Mucosa of descending colon (tissue), 3 donors: ENCODE data around the gene IL5. TPM values are rescaled to one million over a fixed set of nuclear protein-coding genes. Genes with fewer than 3 reads are reported as not detected.

Experiments
- ATAC-seq: fragments of 200-7000 bp; cut with Tn5 transposase; one replicate; pipeline ENCODE4 v1.9.1; 2020; ENCODE audit warnings: mild to moderate bottlenecking, moderate library complexity
- DNase-seq, 3 donors: peaks; one replicate each; pipeline ENCODE4 v3.0.0-alpha.2; 2020
- H3K36me3 ChIP-seq: fragments of 200-600 bp; one replicate; pipeline ENCODE4 v1.8.0; 2021; ENCODE audit warnings: low read depth, mild to moderate bottlenecking
- H3K4me1 ChIP-seq: fragments of 200-600 bp; one replicate; pipeline ENCODE4 v1.8.0; 2021; ENCODE audit warnings: low read depth, mild to moderate bottlenecking
- H3K4me3 ChIP-seq: fragments of 200-600 bp; one replicate; pipeline ENCODE4 v1.8.0; 2021; ENCODE audit warnings: mild to moderate bottlenecking
- H3K9me3 ChIP-seq: fragments of 200-600 bp; one replicate; pipeline ENCODE4 v1.8.0; 2021; ENCODE audit warnings: mild to moderate bottlenecking
- intact Hi-C, 2 donors: fragments of 100-400 bp; cut with DNase I in 1 of 2; cut with micrococcal nuclease in 1 of 2; formaldehyde crosslinking; loops; one replicate each; pipeline versions ENCODE4 v1.11.0 to v1.11.1; 2022; cut with DNase I, micrococcal nuclease
- total RNA-seq, 3 donors: library from RNA; stranded (reverse); fragmentation: NEBNext Ultra II Directional in 2 of 3; extraction: Animal tissue kit (Norgen Biotek cat#: 25700) in 2 of 3; gene quantifications; one replicate each; pipeline versions ENCODE4 v1.2.1 to v1.2.4, GENCODE V29; 2021 to 2023
- TF ChIP-seq, protein P1 (sequence below): fragments of 200-600 bp; IDR thresholded peaks from one replicate; pipeline ENCODE4 v1.8.0; 2022; ENCODE audit warnings: antibody characterized with exemption, mild to moderate bottlenecking
- donor health status: DM: no; HTN: no; CAD: no; lungs with moderate emphysema.
- donor health status: DM: no; HTN: no; CAD: no.
- donor health status: DM: no; HTN: yes; CAD: no.

The IL5 gene
- total RNA-seq, 3 donors from 2014 or later = not detected

DNA sequence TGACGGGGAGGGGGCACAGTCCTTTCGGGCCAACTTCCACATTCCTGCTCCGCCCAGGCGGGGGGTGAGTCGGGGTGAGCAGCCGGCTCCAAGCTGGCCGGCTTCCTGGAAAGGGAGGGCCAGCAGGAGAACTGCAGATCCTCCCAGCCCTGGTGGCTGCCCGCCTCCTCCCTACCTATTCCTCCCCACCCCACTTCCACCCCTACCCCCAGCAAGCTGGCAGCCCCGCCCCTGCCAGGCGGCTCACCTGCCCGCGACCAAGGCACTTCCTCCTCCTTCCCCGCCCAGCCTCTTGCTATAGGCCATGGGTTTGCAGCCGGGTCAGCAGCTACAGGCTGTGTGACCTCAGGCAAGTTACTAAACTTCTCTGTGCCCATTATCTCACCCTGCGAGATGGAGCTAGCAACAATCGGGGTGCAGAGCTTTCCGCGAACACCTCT is 47.1 kb downstream of the IL5 start:
- intact Hi-C loops = loop anchor here (5.0 to 10.0 kb wide), 2 partner anchors 69 to 71 kb away; no protein-coding TSS in a partner anchor
- TF ChIP-seq, protein P1, sequence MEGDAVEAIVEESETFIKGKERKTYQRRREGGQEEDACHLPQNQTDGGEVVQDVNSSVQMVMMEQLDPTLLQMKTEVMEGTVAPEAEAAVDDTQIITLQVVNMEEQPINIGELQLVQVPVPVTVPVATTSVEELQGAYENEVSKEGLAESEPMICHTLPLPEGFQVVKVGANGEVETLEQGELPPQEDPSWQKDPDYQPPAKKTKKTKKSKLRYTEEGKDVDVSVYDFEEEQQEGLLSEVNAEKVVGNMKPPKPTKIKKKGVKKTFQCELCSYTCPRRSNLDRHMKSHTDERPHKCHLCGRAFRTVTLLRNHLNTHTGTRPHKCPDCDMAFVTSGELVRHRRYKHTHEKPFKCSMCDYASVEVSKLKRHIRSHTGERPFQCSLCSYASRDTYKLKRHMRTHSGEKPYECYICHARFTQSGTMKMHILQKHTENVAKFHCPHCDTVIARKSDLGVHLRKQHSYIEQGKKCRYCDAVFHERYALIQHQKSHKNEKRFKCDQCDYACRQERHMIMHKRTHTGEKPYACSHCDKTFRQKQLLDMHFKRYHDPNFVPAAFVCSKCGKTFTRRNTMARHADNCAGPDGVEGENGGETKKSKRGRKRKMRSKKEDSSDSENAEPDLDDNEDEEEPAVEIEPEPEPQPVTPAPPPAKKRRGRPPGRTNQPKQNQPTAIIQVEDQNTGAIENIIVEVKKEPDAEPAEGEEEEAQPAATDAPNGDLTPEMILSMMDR = no peak
- ATAC-seq (peak; percentile 79), DNase-seq (peak; percentile 94 to 99 (median 97))
- H3K9me3 ChIP-seq = no peaks in the 10 kb centered on the region
- H3K4me3 ChIP-seq = peak overlapping the region; percentile 29
- peaks cover 49% of the 10 kb centered on the region for H3K4me1 ChIP-seq
- H3K36me3 ChIP-seq = no peaks in the 10 kb centered on the region

DNA sequence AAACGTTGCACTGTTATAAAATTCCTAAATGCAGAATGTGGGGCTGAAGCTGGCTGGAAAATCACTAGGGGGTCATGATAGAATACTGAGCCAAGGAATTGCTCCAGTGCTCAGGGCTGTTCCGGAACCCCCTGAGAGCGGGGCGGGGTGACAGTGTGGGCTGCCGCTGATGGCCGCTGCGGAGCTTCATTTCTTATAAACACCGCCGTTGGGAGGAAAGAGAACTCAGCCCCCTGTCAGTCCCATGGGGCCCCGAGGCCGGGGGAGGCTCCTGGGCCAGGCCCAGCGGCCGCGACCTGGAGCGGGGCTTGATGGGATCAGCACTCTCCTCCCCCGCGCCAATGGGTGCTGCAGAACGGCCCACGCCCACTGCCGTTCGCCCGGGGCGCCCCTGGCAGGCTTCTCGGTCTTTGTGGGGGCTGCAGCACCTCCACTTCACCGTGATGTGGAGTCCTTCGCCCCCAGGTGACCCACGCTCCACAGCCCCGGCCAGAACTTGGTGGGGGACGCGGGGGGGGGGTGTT is 47.6 kb downstream of the IL5 start:
- TF ChIP-seq, protein P1 = no peak
- H3K4me1 ChIP-seq = peaks cover 46% of the 10 kb centered on the region
- no peaks in the 10 kb centered on the region for H3K9me3 ChIP-seq
- H3K4me3 ChIP-seq = peak overlapping the region; percentile 29
- ATAC-seq = peak; percentile 49
- intact Hi-C loops = loop anchor here (5.0 to 10.0 kb wide), 2 partner anchors 68 to 71 kb away; no protein-coding TSS in a partner anchor
- peak; percentile 85 to 93 (median 90) for DNase-seq
- no peaks in the 10 kb centered on the region for H3K36me3 ChIP-seq

DNA sequence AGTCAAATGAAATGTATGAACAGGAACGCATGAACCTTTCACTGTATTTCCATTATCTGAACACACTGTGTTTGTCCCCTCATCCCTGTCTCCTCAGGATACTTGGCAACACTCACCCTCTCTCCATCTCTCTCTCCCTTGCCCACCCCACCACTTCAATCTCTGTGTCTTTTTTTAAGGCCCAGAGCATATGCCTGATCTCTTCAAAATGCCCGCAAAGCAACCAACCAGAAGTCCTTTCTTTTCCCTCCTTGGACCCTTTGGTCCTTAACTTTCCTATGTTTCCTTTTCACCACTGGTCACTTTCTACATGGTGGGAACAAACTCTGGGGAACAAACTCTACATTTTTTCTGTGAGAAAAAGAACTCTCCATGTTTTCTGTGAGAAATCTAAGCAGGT is 49.5 kb downstream of the IL5 start:
- ATAC-seq = no peak
- Histone ChIP-seq H3K36me3 (no peaks in the 10 kb centered on the region), H3K9me3 (no peaks in the 10 kb centered on the region), H3K4me3 (no peak overlapping the region), H3K4me1 (peaks cover 39% of the 10 kb centered on the region)
- DNase-seq = no peak
- intact Hi-C loops = loop anchor here in 1 of 2 donors (10.0 kb wide), 1 partner anchor 69 kb away; no protein-coding TSS in a partner anchor
- TF ChIP-seq, protein P1 = no peak

DNA sequence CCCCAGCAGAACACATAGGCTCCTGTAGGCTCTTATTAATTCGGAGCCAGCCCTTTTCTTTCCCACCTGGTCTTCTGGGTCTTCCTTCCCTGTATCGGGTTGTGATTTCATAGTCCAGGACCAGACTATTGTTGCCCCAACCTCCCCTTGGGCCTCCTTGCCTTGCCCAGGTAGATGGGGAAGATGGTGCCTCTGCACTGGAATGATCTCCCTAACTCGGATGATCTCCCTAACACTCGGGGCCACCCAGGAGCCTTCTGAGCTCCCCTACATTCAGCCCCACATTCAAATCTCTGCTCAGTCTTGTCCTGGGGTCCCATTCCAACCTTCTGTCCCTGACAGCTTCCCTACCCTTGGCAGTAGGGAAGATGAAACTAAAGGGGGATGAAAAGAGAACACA is 50.1 kb downstream of the IL5 start:
- Histone ChIP-seq H3K4me3 (no peak overlapping the region), H3K4me1 (peaks cover 43% of the 10 kb centered on the region), H3K36me3 (no peaks in the 10 kb centered on the region), H3K9me3 (no peaks in the 10 kb centered on the region)
- intact Hi-C loops = loop anchor here in 1 of 2 donors (10.0 kb wide), 1 partner anchor 68 kb away; no protein-coding TSS in a partner anchor
- peak in 1 of 3 donors; percentile 6 for DNase-seq
- TF ChIP-seq, protein P1 = no peak
- no peak for ATAC-seq

DNA sequence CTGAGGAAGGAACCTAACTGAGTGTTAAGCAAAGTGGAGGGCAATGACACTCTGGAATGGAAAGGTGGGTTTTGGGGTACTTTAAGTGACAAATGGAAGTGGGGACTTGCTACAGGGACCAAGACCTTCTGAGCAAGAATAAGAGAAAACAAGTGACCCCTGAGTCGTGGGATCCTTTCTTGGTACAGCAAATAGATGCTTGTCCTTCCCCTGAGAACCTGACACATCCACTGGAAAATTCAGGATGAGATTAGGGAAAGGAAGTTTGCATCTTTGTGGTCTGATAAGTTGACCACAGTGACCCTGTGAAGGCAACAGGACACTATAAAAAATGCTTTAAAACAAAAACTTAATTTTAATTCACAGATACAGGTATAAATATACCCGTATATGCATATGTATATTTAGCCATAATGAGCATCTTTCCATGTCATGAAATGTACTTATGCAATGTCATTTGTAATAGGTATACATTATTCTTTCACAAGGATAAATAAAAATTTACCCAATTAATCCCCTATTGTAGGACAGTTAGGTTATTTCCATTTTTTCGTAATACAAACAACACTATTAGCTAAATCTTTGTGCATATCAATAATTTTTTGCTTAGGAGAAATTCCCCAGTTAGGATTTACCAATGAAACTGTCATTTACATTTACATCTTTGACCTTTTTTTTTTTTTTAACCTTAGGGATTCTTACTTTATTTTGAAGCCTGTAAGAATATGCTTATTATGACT is 50.8 kb downstream of the IL5 start:
- peaks cover 43% of the 10 kb centered on the region for H3K4me1 ChIP-seq
- DNase-seq = no peak
- intact Hi-C loops = loop anchor here in 1 of 2 donors (10.0 kb wide), 1 partner anchor 68 kb away; no protein-coding TSS in a partner anchor
- TF ChIP-seq, protein P1 = no peak
- H3K36me3 ChIP-seq = no peaks in the 10 kb centered on the region
- ATAC-seq = no peak
- H3K9me3 ChIP-seq = no peaks in the 10 kb centered on the region
- H3K4me3 ChIP-seq = no peak overlapping the region

Other genes starting within 250 kb of the IL5 start
- 10 to 100 TPM in 1 of 3 donors, 1 to 10 TPM in 2; 2.7 to 13.4 (median 3.6) TPM for gene SLC22A4, start 249.1 kb downstream of the IL5 start, total RNA-seq
- gene SLC22A5, start 173.8 kb downstream of the IL5 start, total RNA-seq = 10 to 100 TPM; 27.9 to 95.4 (median 29.4) TPM
- gene IRF1, start 52.7 kb downstream of the IL5 start, total RNA-seq = 100 to 1,000 TPM in 2 of 3 donors, 10 to 100 TPM in 1; 89.4 to 172 (median 143) TPM
- gene RAD50, start 13.5 kb upstream of the IL5 start, total RNA-seq = 10 to 100 TPM; 35.3 to 43.8 (median 36.1) TPM
- not detected for gene IL13, start 114.7 kb upstream of the IL5 start, total RNA-seq
- not detected for gene IL4, start 130.5 kb upstream of the IL5 start, total RNA-seq
- gene KIF3A, start 194.0 kb upstream of the IL5 start, total RNA-seq = 10 to 100 TPM in 1 of 3 donors, 1 to 10 TPM in 2; 3.2 to 11.0 (median 3.8) TPM
- 10 to 100 TPM in 2 of 3 donors, 1 to 10 TPM in 1; 7.1 to 12.3 (median 12.0) TPM for gene CCNI2, start 203.9 kb upstream of the IL5 start, total RNA-seq
- gene SEPTIN8, start 233.7 kb upstream of the IL5 start, total RNA-seq = 10 to 100 TPM; 49.9 to 64.7 (median 61.1) TPM